ENCODE data around the gene AGTR1. TPM values are rescaled to one million over a fixed set of nuclear protein-coding genes. Genes with fewer than 3 reads are reported as not detected.

The AGTR1 gene
- 0.32 to 0.72 TPM (median 0.51 TPM) in 5 replicates for total RNA-seq (2022; extraction: Qiagen RNA extraction)

DNA sequence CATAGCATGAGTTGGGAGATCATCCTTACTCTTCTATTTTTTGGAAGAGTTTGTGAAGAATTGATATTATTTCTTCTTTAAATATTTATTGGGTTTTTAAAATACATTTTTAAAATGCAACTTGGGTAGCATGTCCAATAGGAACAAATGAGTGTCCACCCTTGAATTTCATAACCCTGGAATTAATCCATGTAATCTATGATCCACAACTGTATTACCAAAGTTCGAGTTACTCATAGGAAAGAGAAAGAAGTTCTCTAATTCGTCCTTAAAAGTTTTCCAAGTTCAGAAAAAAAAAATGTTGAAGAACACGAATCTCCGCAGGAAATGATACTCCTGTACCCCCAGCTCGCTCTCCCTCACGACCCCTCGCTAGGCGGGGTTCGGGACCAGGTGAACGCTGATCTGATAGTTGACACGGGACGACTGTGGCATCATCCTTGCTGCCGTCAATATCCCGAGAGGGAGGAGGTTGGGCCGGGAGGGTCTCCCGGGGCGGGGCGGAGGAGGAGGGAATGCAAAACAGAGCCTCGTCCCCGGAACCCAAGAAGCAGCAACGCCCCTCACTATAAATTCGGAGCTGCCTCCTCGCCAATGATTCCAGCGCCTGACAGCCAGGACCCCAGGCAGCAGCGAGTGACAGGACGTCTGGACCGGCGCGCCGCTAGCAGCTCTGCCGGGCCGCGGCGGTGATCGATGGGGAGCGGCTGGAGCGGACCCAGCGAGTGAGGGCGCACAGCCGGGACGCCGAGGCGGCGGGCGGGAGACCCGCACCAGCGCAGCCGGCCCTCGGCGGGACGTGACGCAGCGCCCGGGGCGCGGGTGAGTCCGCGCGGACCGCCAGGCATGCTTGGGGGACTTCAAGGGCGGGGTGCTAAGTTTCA, at the start of gene AGTR1:
Gene AGTR1, plus strand, starts transcription at position 598 of the 884 bp plus-strand sequence. CDS start 43,133 bp downstream, outside the sequence.

Other genes starting within 250 kb of the AGTR1 start
- not detected in 5 replicates for gene CPB1, start 129.9 kb downstream of the AGTR1 start, total RNA-seq (2022; extraction: Qiagen RNA extraction)
- gene CPA3, start 167.4 kb downstream of the AGTR1 start, total RNA-seq (2022; extraction: Qiagen RNA extraction): not detected in 5 replicates